HepG2 (cell line): ENCODE results near the gene CSNK2A1. TPM values are rescaled to one million over a fixed set of nuclear protein-coding genes. Genes with fewer than 3 reads are reported as not detected.
A peak's percentile ranks its signal among the peaks of the same experiment; 100 is the strongest.

Source experiments
- ATAC-seq: fragments of 200-7000 bp; cut with Tn5 transposase; 3 replicates; pipeline ENCODE4 v1.9.1; 2020; ENCODE audit warnings: mild to moderate bottlenecking, moderate library complexity
- BruUV-seq: library from RNA; stranded (reverse); fragments of 400-500 nt; replicated peaks from 2 replicates; lab custom pipeline; 2021; lab: Mats Ljungman, UMichigan
- CTCF ChIA-PET: fragments of 300-600 bp; formaldehyde crosslinking; extraction: SDS; loops from one replicate; lab custom pipeline; 2021; ENCODE audit warnings: low total read pairs, inconsistent platforms, low intra/inter-chr PET ratio; lab: Yijun Ruan, JAX
- POLR2A ChIA-PET: fragments of 350-600 bp; sonication (Branson Sonifier 250); formaldehyde crosslinking; loops from one replicate; lab custom pipeline; 2020; ENCODE audit warnings: antibody characterized with exemption, inconsistent platforms; lab: Yijun Ruan, JAX
- DNase-seq: peaks from one replicate; pipeline ENCODE4 v3.0.0-alpha.2; 2015; ENCODE audit warnings: low spot score
- FAIRE-seq: peaks from 3 replicates; lab custom pipeline; 2011; peaks lifted over from hg19 to GRCh38; lab: Jason Lieb, UNC
- H2AFZ ChIP-seq: one replicate; pipeline ENCODE4 v1.6.1; 2011; ENCODE audit warnings: low read length, inconsistent platforms
- H3K27ac ChIP-seq: fragments of 300-600 bp; 3 replicates; pipeline ENCODE4 v1.8.0; 2011; ENCODE audit warnings: mixed run types, mild to moderate bottlenecking, mixed read lengths, low read length, inconsistent platforms; ENCODE audit not compliant: insufficient read depth; ENCODE audit errors: extremely low read length
- H3K27me3 ChIP-seq, 2 experiments: fragments of 200-600 bp in 1 of 2; 2 replicates in 1 of 2; 3 replicates in 1 of 2; pipeline versions ENCODE4 v1.6.0 to v1.8.0; 2011; ENCODE audit warnings: low read length in 2 of 2, mild to moderate bottlenecking in 2 of 2, moderate library complexity in 2 of 2, inconsistent platforms in 1 of 2; ENCODE audit not compliant: insufficient read depth in 2 of 2, control insufficient read depth in 1 of 2
- H3K36me3 ChIP-seq, 2 experiments: fragments of 200-600 bp in 1 of 2; replicated peaks in 1 of 2; 2 replicates in 1 of 2; 3 replicates in 1 of 2; pipeline versions ENCODE4 v1.5.1 to v1.8.0; 2011; ENCODE audit warnings: low read length in 2 of 2, inconsistent platforms in 1 of 2; ENCODE audit not compliant: insufficient read depth in 2 of 2, control insufficient read depth in 1 of 2
- H3K4me1 ChIP-seq: 2 replicates; pipeline ENCODE4 v1.5.1; 2012; ENCODE audit warnings: low read length, inconsistent platforms; ENCODE audit not compliant: insufficient read depth
- H3K4me2 ChIP-seq: 2 replicates; pipeline ENCODE4 v1.6.0; 2011; ENCODE audit warnings: low read depth, low read length, inconsistent platforms
- H3K4me3 ChIP-seq, 3 experiments: fragments of 200-600 bp in 1 of 3; sonication (generic), shearing (Covaris generic) in 1 of 3; replicated peaks in 1 of 3; 2 replicates each; pipeline ENCODE4 v1.5.1; 2011 to 2016; ENCODE audit warnings: low read length in 3 of 3, inconsistent platforms in 2 of 3, low read depth in 2 of 3, mild to moderate bottlenecking in 2 of 3, control low read depth in 1 of 3, mixed read lengths in 1 of 3; ENCODE audit not compliant: insufficient read depth in 1 of 3
- H3K79me2 ChIP-seq: one replicate; pipeline ENCODE4 v1.6.1; 2011; ENCODE audit warnings: low read length, inconsistent platforms; ENCODE audit not compliant: insufficient read depth
- H3K9ac ChIP-seq: 2 replicates; pipeline ENCODE4 v1.6.0; 2011; ENCODE audit warnings: mild to moderate bottlenecking, low read depth, low read length, inconsistent platforms; ENCODE audit not compliant: insufficient read depth
- H3K9me3 ChIP-seq: 2 replicates; pipeline ENCODE4 v1.5.1; 2012; ENCODE audit warnings: mild to moderate bottlenecking, low read length
- H4K20me1 ChIP-seq: 2 replicates; pipeline ENCODE4 v1.6.0; 2011; ENCODE audit warnings: inconsistent platforms, mild to moderate bottlenecking, low read length, moderate library complexity; ENCODE audit not compliant: insufficient read depth
- GABPA ChIP-seq, 2 experiments: IDR thresholded peaks; 2 replicates each; pipeline ENCODE4 v1.6.1; 2011 to 2016; ENCODE audit warnings: low read depth in 2 of 2, low read length in 1 of 2, missing biosample characterization in 1 of 2, missing genetic modification characterization in 1 of 2
- MAX ChIP-seq: IDR thresholded peaks from 2 replicates; pipeline ENCODE4 v1.6.1; 2012; ENCODE audit warnings: inconsistent platforms
- ZNF225 ChIP-seq: sonication (generic); formaldehyde crosslinking; IDR thresholded peaks from 2 replicates; pipeline ENCODE4 v1.4.0; 2020; ENCODE audit warnings: mild to moderate bottlenecking, missing genetic modification reagents
- ZNF619 ChIP-seq: sonication (generic); formaldehyde crosslinking; IDR thresholded peaks from 2 replicates; pipeline ENCODE4 v1.4.0; 2020; ENCODE audit warnings: mild to moderate bottlenecking, missing genetic modification reagents
- ZNF629 ChIP-seq: sonication (generic); formaldehyde crosslinking; conservative IDR thresholded peaks from 2 replicates; pipeline ENCODE4 v1.5.0; 2020; ENCODE audit warnings: missing genetic modification reagents
- WGBS: methylation state at CpG from one replicate; pipeline ENCODE4 v1.1.6; 2017; ENCODE audit warnings: low lambda C conversion rate; 5-methylcytosine and 5-hydroxymethylcytosine counted together
- in situ Hi-C: cut with HindIII; loops from 2 replicates; pipeline ENCODE4 v1.10.0; 2017; ENCODE audit warnings: low pct_unique_long_range_greater_than_20kb; ENCODE audit not compliant: extremely low pct_ligation_motif_present
- intact Hi-C: fragments of 100-400 bp; cut with micrococcal nuclease; formaldehyde crosslinking; loops from one replicate; pipeline ENCODE4 v1.10.0; 2022; ENCODE audit not compliant: unreplicated experiment
- polyA plus RNA-seq, 8 experiments: library from polyadenylated mRNA; depleted of rRNA in 3 of 8; stranded (reverse) in 7 of 8; unstranded in 1 of 8; fragments of >200 nt; fragmentation: Illumina TruSeq in 4 of 8; extraction: Trizol in 4 of 8; gene quantifications; 2 replicates each; pipeline versions ENCODE4 v1.2.1 to v1.2.3, GENCODE V29; 2011 to 2016; ENCODE audit warnings: low read depth in 4 of 8, missing spikeins in 1 of 8, mixed read lengths in 1 of 8; ENCODE audit not compliant: insufficient read depth in 1 of 8
- total RNA-seq, 5 experiments: library from RNA; depleted of rRNA; stranded (reverse); fragments of >200 nt; fragmentation: Illumina TruSeq; extraction: Trizol; gene quantifications; 2 replicates each; pipeline ENCODE4 v1.2.3, GENCODE V29; 2016; ENCODE audit warnings: low read depth in 1 of 5

Gene CSNK2A1
- total and polyA plus RNA-seq, 2 of the 13 experiments (the other 11 are each of a cell fraction or from before 2014, with no cell fraction given): 153 to 231 TPM

- TF ChIP-seq GABPA (IDR thresholded peaks at IDR 0.05; ENCODE audit: low read depth, low read length) (no peak), GABPA (CRISPR knock-in tag; IDR thresholded peaks at IDR 0.05; ENCODE audit: low read depth) (no peak)
These were observed 28.3 kb upstream of the CSNK2A1 start (continued) for GRCh38 chr20:571754-572441.

GRCh38 chr20:568673-569415, 25.3 kb upstream of the CSNK2A1 start:
- 30% methylated on average over 14 of the region's 14 CpGs for WGBS
- H3K4me1 ChIP-seq: no peaks in the 10 kb centered on the region
- H3K4me3 ChIP-seq: no peak overlapping the region
- in situ Hi-C loops: no loop called here
- no peak overlapping the region for H2AFZ ChIP-seq
- H3K9me3 ChIP-seq: no peaks in the 10 kb centered on the region
- DNase-seq (no peak), FAIRE-seq (no peak), ATAC-seq (no peak)
- no peaks in the 10 kb centered on the region for H3K79me2 ChIP-seq
- ChIA-PET CTCF (no interaction called here), POLR2A (no interaction called here)
- TF ChIP-seq ZNF629 (CRISPR knock-in tag) (peak; percentile 60), MAX (no peak), ZNF225 (CRISPR knock-in tag) (0 out of 2 replicates have a peak, but pooled peaks have one; percentile 43), ZNF619 (0 out of 2 replicates have a peak, but pooled peaks have one; percentile 28)
- H3K4me2 ChIP-seq: no peak overlapping the region
- BruUV-seq: no TSS peak
- H4K20me1 ChIP-seq: no peaks in the 10 kb centered on the region
- peaks cover 16 to 65% of the 10 kb centered on the region in 2 experiments for H3K27me3 ChIP-seq
- H3K36me3 ChIP-seq: no peaks in the 10 kb centered on the region
- H3K9ac ChIP-seq: no peak overlapping the region
- intact Hi-C loops: no loop called here
- H3K27ac ChIP-seq: no peak overlapping the region
